Lower leg skin (tissue), 4 donors: ENCODE measurements around the gene CCDC51. TPM values are rescaled to one million over a fixed set of nuclear protein-coding genes. Genes with fewer than 3 reads are reported as not detected.

ENCODE experiments used
- DNase-seq, 2 donors: peaks; one replicate each; pipeline ENCODE4 v3.0.0-alpha.2; 2019; ENCODE audit warnings: low spot score in 2 of 2
- H3K4me3 ChIP-seq: fragments of 200-600 bp; sonication (generic); 2 replicates; pipeline ENCODE4 v1.5.1; 2017; ENCODE audit warnings: mild to moderate bottlenecking, low read depth; ENCODE audit not compliant: poor library complexity, severe bottlenecking
- CTCF ChIP-seq, 3 donors: fragments of 450-650 bp; IDR thresholded peaks; one replicate each; pipeline ENCODE4 v1.5.1; 2016; ENCODE audit warnings: antibody characterized with exemption in 3 of 3, mild to moderate bottlenecking in 3 of 3, moderate library complexity in 2 of 3
- POLR2A ChIP-seq, 2 donors: fragments of 450-650 bp; IDR thresholded peaks; one replicate each; pipeline ENCODE4 v1.6.1; 2016 to 2017; ENCODE audit warnings: antibody characterized with exemption in 2 of 2, mild to moderate bottlenecking in 1 of 2, moderate library complexity in 1 of 2
- WGBS, 2 donors: methylation state at CpG; one replicate each; pipeline ENCODE4 v1.1.5; 2018; 5-methylcytosine and 5-hydroxymethylcytosine counted together
- intact Hi-C: fragments of 100-400 bp; cut with DNase I; formaldehyde crosslinking; loops from one replicate; pipeline ENCODE4 v1.15.0; 2023; ENCODE audit warnings: low total_unique reads
- total RNA-seq, 4 donors: library from RNA; depleted of rRNA; stranded (reverse); fragments of >200 nt; gene quantifications; one replicate each; pipeline ENCODE4 v1.1.0, GENCODE V29; 2016

The CCDC51 gene
- total RNA-seq, 4 donors from 2014 or later: 6.7 to 17.1 (median 11.6) TPM

GRCh38 chr3:48394391-48394790, 45.5 kb downstream of the CCDC51 start:
- WGBS, 2 donors: 90 to 92% methylated on average over 2 of the region's 2 CpGs
- H3K4me3 ChIP-seq: no peak overlapping the region
- no peak for DNase-seq
- intact Hi-C loops: no loop called here
- TF ChIP-seq POLR2A (IDR thresholded peaks at IDR 0.05): no peak
- TF ChIP-seq CTCF (IDR thresholded peaks at IDR 0.05): no peak

DNA sequence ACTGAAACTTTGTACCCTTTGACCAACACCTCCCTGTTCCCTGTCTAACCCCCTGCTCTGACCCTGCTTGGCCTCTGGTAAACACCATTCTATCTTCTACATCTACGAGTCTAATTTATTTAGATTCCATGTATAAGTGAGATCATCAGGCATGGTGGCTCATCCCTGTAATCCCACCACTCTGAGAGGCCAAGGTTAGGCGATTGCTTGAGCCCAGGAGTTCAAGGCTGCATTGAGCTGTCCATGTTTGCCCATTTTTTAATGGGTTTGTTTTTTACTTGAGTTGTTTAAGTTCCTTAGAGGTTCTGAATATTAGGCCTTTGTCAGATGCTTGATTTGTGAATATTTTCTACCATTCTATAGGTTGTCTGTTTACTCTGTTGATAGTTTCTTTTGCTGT, 51.0 kb downstream of the CCDC51 start:
- DNase-seq: no peak
- no peak overlapping the region for H3K4me3 ChIP-seq
- TF ChIP-seq POLR2A (IDR thresholded peaks at IDR 0.05) (no peak), CTCF (IDR thresholded peaks at IDR 0.05) (no peak)
- intact Hi-C loops: no loop called here
- WGBS, 2 donors: 85 to 87% methylated on average over 2 of the region's 2 CpGs

DNA sequence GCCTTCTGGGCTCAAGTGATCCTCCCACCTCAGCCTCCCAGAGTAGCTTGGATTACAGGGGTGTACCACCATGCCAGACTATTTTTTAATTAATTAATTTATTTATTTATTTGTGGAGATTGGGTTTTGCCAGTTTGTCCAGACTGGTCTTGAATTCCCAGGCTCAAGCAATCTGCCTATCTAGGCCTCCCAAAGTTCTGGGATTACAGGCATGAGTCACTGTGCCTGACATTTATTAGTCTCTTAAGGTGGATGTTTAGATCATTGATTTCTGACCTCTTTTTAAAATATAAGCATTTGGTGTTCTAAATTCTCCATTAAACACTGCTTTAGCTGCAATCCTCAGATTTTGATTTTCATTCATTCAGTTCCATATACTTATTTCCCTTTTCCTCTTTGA, 52.3 kb downstream of the CCDC51 start:
- intact Hi-C loops: no loop called here
- peak in 1 of 2 donors; percentile 29 for DNase-seq
- H3K4me3 ChIP-seq: no peak overlapping the region
- TF ChIP-seq POLR2A (IDR thresholded peaks at IDR 0.05): no peak
- TF ChIP-seq CTCF (IDR thresholded peaks at IDR 0.05): no peak

Other genes with a start within 250 kb of the CCDC51 start
- gene CAMP, start 216.6 kb downstream of the CCDC51 start, total RNA-seq: 1 to 10 TPM in 1 of 4 donors, not detected in 3; 1.1 TPM
- 1 to 10 TPM; 4.8 to 9.4 (median 9.0) TPM for gene ZNF589, start 199.0 kb downstream of the CCDC51 start, total RNA-seq
- 10 to 100 TPM; 23.4 to 44.8 (median 32.9) TPM for gene NME6, start 138.8 kb downstream of the CCDC51 start, total RNA-seq
- not detected for gene SPINK8, start 106.5 kb downstream of the CCDC51 start, total RNA-seq
- gene FBXW12, start 67.9 kb downstream of the CCDC51 start, total RNA-seq: not detected
- gene PLXNB1, start 10.0 kb downstream of the CCDC51 start, total RNA-seq: 100 to 1,000 TPM; 111 to 227 (median 145) TPM
- 100 to 1,000 TPM; 173 to 271 (median 250) TPM for gene TMA7, start 138 bp upstream of the CCDC51 start, total RNA-seq
- 10 to 100 TPM in 2 of 4 donors, 1 to 10 TPM in 2; 5.6 to 14.1 (median 9.3) TPM for gene ATRIP, start 6.6 kb upstream of the CCDC51 start, total RNA-seq
- 10 to 100 TPM; 64.3 to 93.6 (median 71.0) TPM for gene SHISA5, start 64.1 kb upstream of the CCDC51 start, total RNA-seq
- 1 to 10 TPM; 3.7 to 8.8 (median 6.4) TPM for gene PFKFB4, start 116.7 kb upstream of the CCDC51 start, total RNA-seq
- 1 to 10 TPM; 4.8 to 9.8 (median 6.2) TPM for gene UCN2, start 123.7 kb upstream of the CCDC51 start, total RNA-seq
- gene COL7A1, start 155.2 kb upstream of the CCDC51 start, total RNA-seq: 100 to 1,000 TPM; 159 to 393 (median 199) TPM
- 100 to 1,000 TPM; 240 to 373 (median 334) TPM for gene UQCRC1, start 169.5 kb upstream of the CCDC51 start, total RNA-seq
- gene TMEM89, start 181.7 kb upstream of the CCDC51 start, total RNA-seq: not detected
- gene SLC26A6, start 195.3 kb upstream of the CCDC51 start, total RNA-seq: 10 to 100 TPM in 3 of 4 donors, 1 to 10 TPM in 1; 9.4 to 36.5 (median 17.9) TPM
- 1 to 10 TPM in 2 of 4 donors, under 1 TPM in 2; 0.59 to 4.7 (median 1.2) TPM for gene CELSR3, start 222.8 kb upstream of the CCDC51 start, total RNA-seq
- 10 to 100 TPM; 32.0 to 51.0 (median 41.1) TPM for gene NCKIPSD, start 245.8 kb upstream of the CCDC51 start, total RNA-seq